Esophagus squamous epithelium (tissue), 5 donors: ENCODE results near the gene KIF3C. TPM values are rescaled to one million over a fixed set of nuclear protein-coding genes. Genes with fewer than 3 reads are reported as not detected.

Experiments
- DNase-seq: peaks from one replicate; lab custom pipeline; 2025; lab: John Stamatoyannopoulos, UW
- H3K27ac ChIP-seq, 4 donors: fragments of 200-600 bp; sonication (generic); one replicate each; pipeline ENCODE4 v1.5.1; 2016 to 2019; ENCODE audit warnings: mild to moderate bottlenecking in 1 of 4
- H3K27me3 ChIP-seq, 4 donors: fragments of 200-600 bp; sonication (generic); 1 replicate in 3 of 4; 2 replicates in 1 of 4; pipeline versions ENCODE4 v1.5.1 to v1.6.0; 2017 to 2021; ENCODE audit warnings: antibody characterized with exemption in 1 of 4
- H3K36me3 ChIP-seq, 3 donors: fragments of 200-600 bp; sonication (generic); one replicate each; pipeline ENCODE4 v1.5.1; 2016 to 2019
- H3K4me1 ChIP-seq, 3 donors: fragments of 200-600 bp; sonication (generic); one replicate each; pipeline ENCODE4 v1.5.1; 2017 to 2019
- H3K4me3 ChIP-seq, 4 donors: fragments of 200-600 bp; sonication (generic); 1 replicate in 3 of 4; 2 replicates in 1 of 4; pipeline ENCODE4 v1.5.1; 2016 to 2019; ENCODE audit warnings: mild to moderate bottlenecking in 2 of 4, moderate library complexity in 1 of 4
- H3K9me3 ChIP-seq, 3 donors: fragments of 200-600 bp; sonication (generic); one replicate each; pipeline ENCODE4 v1.5.1; 2016 to 2019
- CTCF ChIP-seq, 6 experiments: fragments of 450-650 bp in 4 of 6; fragments of 200-600 bp in 2 of 6; sonication (generic) in 2 of 6; IDR thresholded peaks; one replicate each; pipeline ENCODE4 v1.5.1; 2016 to 2019; ENCODE audit warnings: antibody characterized with exemption in 6 of 6, mild to moderate bottlenecking in 4 of 6, moderate library complexity in 4 of 6
- POLR2A ChIP-seq, 4 donors: fragments of 450-650 bp; IDR thresholded peaks; one replicate each; pipeline ENCODE4 v1.6.1; 2017; ENCODE audit warnings: antibody characterized with exemption in 4 of 4, mild to moderate bottlenecking in 4 of 4, moderate library complexity in 3 of 4
- WGBS, 2 donors: methylation state at CpG; one replicate each; pipeline ENCODE4 v1.1.5; 2018; 5-methylcytosine and 5-hydroxymethylcytosine counted together
- intact Hi-C: fragments of 100-400 bp; cut with DNase I; formaldehyde crosslinking; loops from one replicate; pipeline ENCODE4 v1.15.0; 2022
- total RNA-seq, 4 donors: library from RNA; depleted of rRNA; stranded (reverse); fragments of >200 nt; gene quantifications; one replicate each; pipeline ENCODE4 v1.1.0, GENCODE V29; 2016
- donor health status: DM: yes; HTN: yes; CAD: no.

Gene KIF3C
- total RNA-seq, 4 donors from 2014 or later, result 1.3 to 3.4 (median 1.8) TPM

- intact Hi-C loops, result no loop called here
- Histone ChIP-seq H3K36me3 (no peaks in the 10 kb centered on the region), H3K27ac (peak overlapping the region; percentile 77 to 93 (median 86)), H3K4me1 (peaks cover 30 to 100% (median 40%) of the 10 kb centered on the region in 3 donors), H3K9me3 (no peaks in the 10 kb centered on the region), H3K4me3 (no peak overlapping the region), H3K27me3 (no peaks in the 10 kb centered on the region)
- DNase-seq, result no peak
- 70 to 81% methylated on average over 3 of the region's 6 CpGs for WGBS, 2 donors
- no peak for TF ChIP-seq CTCF (IDR thresholded peaks at IDR 0.05)
- TF ChIP-seq POLR2A (IDR thresholded peaks at IDR 0.05), result no peak
These were observed 29.3 kb upstream of the KIF3C start for GRCh38 chr2:26011609-26011989.

- Histone ChIP-seq H3K27me3 (no peaks in the 10 kb centered on the region), H3K4me3 (no peak overlapping the region), H3K4me1 (peaks cover 30 to 100% (median 40%) of the 10 kb centered on the region in 3 donors), H3K27ac (peak overlapping the region; percentile 18 to 93 (median 86)), H3K36me3 (no peaks in the 10 kb centered on the region), H3K9me3 (no peaks in the 10 kb centered on the region)
- no peak for TF ChIP-seq POLR2A (IDR thresholded peaks at IDR 0.05)
- no peak for TF ChIP-seq CTCF (IDR thresholded peaks at IDR 0.05)
- DNase-seq, result no peak
- intact Hi-C loops, result no loop called here
- WGBS, 2 donors, result 77 to 78% methylated on average over 3 of the region's 3 CpGs
These were observed 28.6 kb upstream of the KIF3C start for GRCh38 chr2:26010943-26011342.

- peak in 1 of 6 experiments; percentile 6 for TF ChIP-seq CTCF (IDR thresholded peaks at IDR 0.05)
- no peak for TF ChIP-seq POLR2A (IDR thresholded peaks at IDR 0.05)
- Histone ChIP-seq H3K36me3 (no peaks in the 10 kb centered on the region), H3K27ac (peak overlapping the region; percentile 69 to 93 (median 87)), H3K4me1 (peaks cover 35 to 100% (median 44%) of the 10 kb centered on the region in 3 donors), H3K27me3 (no peaks in the 10 kb centered on the region), H3K4me3 (no peak overlapping the region), H3K9me3 (no peaks in the 10 kb centered on the region)
- 50 to 65% methylated on average over 2 of the region's 2 CpGs for WGBS, 2 donors
- intact Hi-C loops, result no loop called here
- no peak for DNase-seq
These were observed 27.3 kb upstream of the KIF3C start for GRCh38 chr2:26009567-26009963.

- no peak for DNase-seq
- Histone ChIP-seq H3K4me1 (peaks cover 35 to 100% (median 44%) of the 10 kb centered on the region in 3 donors), H3K27me3 (no peaks in the 10 kb centered on the region), H3K27ac (peak overlapping the region; percentile 84 to 95 (median 90)), H3K9me3 (no peaks in the 10 kb centered on the region), H3K36me3 (no peaks in the 10 kb centered on the region), H3K4me3 (no peak overlapping the region)
- WGBS, 2 donors, result 7 to 29% methylated on average over 2 of the region's 2 CpGs
- TF ChIP-seq POLR2A (IDR thresholded peaks at IDR 0.05) (no peak), CTCF (IDR thresholded peaks at IDR 0.05) (no peak)
- intact Hi-C loops, result no loop called here
These were observed 26.7 kb upstream of the KIF3C start for GRCh38 chr2:26008851-26009566.

- intact Hi-C loops, result no loop called here
- Histone ChIP-seq H3K27ac (peak overlapping the region; percentile 84 to 95 (median 90)), H3K36me3 (no peaks in the 10 kb centered on the region), H3K9me3 (no peaks in the 10 kb centered on the region), H3K4me3 (no peak overlapping the region), H3K27me3 (no peaks in the 10 kb centered on the region), H3K4me1 (peaks cover 37 to 100% (median 46%) of the 10 kb centered on the region in 3 donors)
- no peak for TF ChIP-seq POLR2A (IDR thresholded peaks at IDR 0.05)
- no peak for TF ChIP-seq CTCF (IDR thresholded peaks at IDR 0.05)
- DNase-seq, result no peak
- WGBS, 2 donors, result no CpG with 5 or more reads among the region's 1 CpG
These were observed 25.8 kb upstream of the KIF3C start for GRCh38 chr2:26008095-26008494.
